ENCODE results near the gene CNPY1.
"Not testable (repeated sequence)": the region's sequence is repeated elsewhere in the genome, so short reads cannot be mapped to it uniquely, and the experiment has no call there.

The CNPY1 gene

GRCh38 chr7:155546449-155546848, at the start of gene CNPY1:
Gene CNPY1 (minus strand): TSS chr7:155546559. CDS start chr7:155545929, 630 bp downstream.
- not testable (repeated sequence) for H3K36me3 ChIP-seq (ENCODE audit: insufficient read depth, low read length); H3K27me3 ChIP-seq (ENCODE audit: insufficient read depth, low read length); H3K4me3 ChIP-seq (ENCODE audit: low read length); H3K9me3 ChIP-seq (ENCODE audit: low read length); H2AFZ ChIP-seq (ENCODE audit: low read depth, low read length)
- H3K4me1 ChIP-seq (ENCODE audit: insufficient read depth, low read length): peaks cover 26% of the 10 kb centered on the region

- Histone ChIP-seq H3K4me3 (ENCODE audit: low read length) (no peak overlapping the region), H2AFZ (ENCODE audit: low read depth, low read length) (no peak overlapping the region), H3K4me1 (ENCODE audit: insufficient read depth, low read length) (peaks cover 10% of the 10 kb centered on the region), H3K36me3 (ENCODE audit: insufficient read depth, low read length) (no peaks in the 10 kb centered on the region), H3K27me3 (ENCODE audit: insufficient read depth, low read length) (no peaks in the 10 kb centered on the region), H3K9me3 (ENCODE audit: low read length) (peaks cover 4% of the 10 kb centered on the region)
These were observed 48.6 kb upstream of the CNPY1 start for GRCh38 chr7:155594961-155595366.

- Histone ChIP-seq H3K9me3 (ENCODE audit: low read length) (peaks cover 4% of the 10 kb centered on the region), H3K36me3 (ENCODE audit: insufficient read depth, low read length) (no peaks in the 10 kb centered on the region), H3K27me3 (ENCODE audit: insufficient read depth, low read length) (no peaks in the 10 kb centered on the region), H3K4me3 (ENCODE audit: low read length) (no peak overlapping the region), H3K4me1 (ENCODE audit: insufficient read depth, low read length) (peaks cover 17% of the 10 kb centered on the region), H2AFZ (ENCODE audit: low read depth, low read length) (no peak overlapping the region)
These were observed 47.9 kb upstream of the CNPY1 start for GRCh38 chr7:155594163-155594732.

- H2AFZ ChIP-seq (ENCODE audit: low read depth, low read length): no peak overlapping the region
These were observed 47.3 kb upstream of the CNPY1 start for GRCh38 chr7:155593461-155594162.

GRCh38 chr7:155591055-155591775, 44.9 kb upstream of the CNPY1 start:
- no peak overlapping the region for H3K4me3 ChIP-seq (ENCODE audit: low read length)
- H3K36me3 ChIP-seq (ENCODE audit: insufficient read depth, low read length): no peaks in the 10 kb centered on the region
- no peak overlapping the region for H2AFZ ChIP-seq (ENCODE audit: low read depth, low read length)
- peaks cover 17% of the 10 kb centered on the region for H3K4me1 ChIP-seq (ENCODE audit: insufficient read depth, low read length)
- H3K9me3 ChIP-seq (ENCODE audit: low read length): peaks cover 4% of the 10 kb centered on the region
- H3K27me3 ChIP-seq (ENCODE audit: insufficient read depth, low read length): no peaks in the 10 kb centered on the region

More at GRCh38 chr7:155593461-155594162, 47.3 kb upstream of the CNPY1 start:
- H3K4me3 ChIP-seq (ENCODE audit: low read length): no peak overlapping the region
- peaks cover 17% of the 10 kb centered on the region for H3K4me1 ChIP-seq (ENCODE audit: insufficient read depth, low read length)
- no peaks in the 10 kb centered on the region for H3K27me3 ChIP-seq (ENCODE audit: insufficient read depth, low read length)
- H3K36me3 ChIP-seq (ENCODE audit: insufficient read depth, low read length): no peaks in the 10 kb centered on the region
- H3K9me3 ChIP-seq (ENCODE audit: low read length): peaks cover 4% of the 10 kb centered on the region

GRCh38 chr7:155590215-155591018, 44.1 kb upstream of the CNPY1 start:
- Histone ChIP-seq H2AFZ (ENCODE audit: low read depth, low read length) (peak overlapping the region; percentile 28), H3K4me3 (ENCODE audit: low read length) (no peak overlapping the region), H3K9me3 (ENCODE audit: low read length) (peaks cover 4% of the 10 kb centered on the region), H3K36me3 (ENCODE audit: insufficient read depth, low read length) (no peaks in the 10 kb centered on the region), H3K4me1 (ENCODE audit: insufficient read depth, low read length) (peaks cover 17% of the 10 kb centered on the region), H3K27me3 (ENCODE audit: insufficient read depth, low read length) (no peaks in the 10 kb centered on the region)

- peaks cover 4% of the 10 kb centered on the region for H3K9me3 ChIP-seq (ENCODE audit: low read length)
- no peak overlapping the region for H3K4me3 ChIP-seq (ENCODE audit: low read length)
- peaks cover 17% of the 10 kb centered on the region for H3K4me1 ChIP-seq (ENCODE audit: insufficient read depth, low read length)
- no peak overlapping the region for H2AFZ ChIP-seq (ENCODE audit: low read depth, low read length)
- H3K27me3 ChIP-seq (ENCODE audit: insufficient read depth, low read length): no peaks in the 10 kb centered on the region
- no peaks in the 10 kb centered on the region for H3K36me3 ChIP-seq (ENCODE audit: insufficient read depth, low read length)
These were observed 42.9 kb upstream of the CNPY1 start for GRCh38 chr7:155589001-155589980.

- Histone ChIP-seq H3K27me3 (ENCODE audit: insufficient read depth, low read length) (no peaks in the 10 kb centered on the region), H3K9me3 (ENCODE audit: low read length) (peaks cover 4% of the 10 kb centered on the region), H2AFZ (ENCODE audit: low read depth, low read length) (no peak overlapping the region), H3K36me3 (ENCODE audit: insufficient read depth, low read length) (no peaks in the 10 kb centered on the region), H3K4me1 (ENCODE audit: insufficient read depth, low read length) (peaks cover 17% of the 10 kb centered on the region), H3K4me3 (ENCODE audit: low read length) (no peak overlapping the region)
These were observed 42.2 kb upstream of the CNPY1 start for GRCh38 chr7:155588468-155588998.

GRCh38 chr7:155587486-155587885, 41.1 kb upstream of the CNPY1 start:
- Histone ChIP-seq H3K9me3 (ENCODE audit: low read length) (peaks cover 4% of the 10 kb centered on the region), H3K4me3 (ENCODE audit: low read length) (no peak overlapping the region), H3K36me3 (ENCODE audit: insufficient read depth, low read length) (no peaks in the 10 kb centered on the region), H3K4me1 (ENCODE audit: insufficient read depth, low read length) (peaks cover 17% of the 10 kb centered on the region), H3K27me3 (ENCODE audit: insufficient read depth, low read length) (no peaks in the 10 kb centered on the region), H2AFZ (ENCODE audit: low read depth, low read length) (no peak overlapping the region)

- Histone ChIP-seq H3K27me3 (ENCODE audit: insufficient read depth, low read length) (peaks cover 2% of the 10 kb centered on the region), H3K4me3 (ENCODE audit: low read length) (no peak overlapping the region)
These were observed 40.6 kb upstream of the CNPY1 start for GRCh38 chr7:155586843-155587440.

GRCh38 chr7:155585951-155586350, 39.6 kb upstream of the CNPY1 start:
- H2AFZ ChIP-seq (ENCODE audit: low read depth, low read length): no peak overlapping the region
- H3K9me3 ChIP-seq (ENCODE audit: low read length): peaks cover 2% of the 10 kb centered on the region
- no peaks in the 10 kb centered on the region for H3K36me3 ChIP-seq (ENCODE audit: insufficient read depth, low read length)
- H3K27me3 ChIP-seq (ENCODE audit: insufficient read depth, low read length): peaks cover 7% of the 10 kb centered on the region
- no peak overlapping the region for H3K4me3 ChIP-seq (ENCODE audit: low read length)
- H3K4me1 ChIP-seq (ENCODE audit: insufficient read depth, low read length): peaks cover 17% of the 10 kb centered on the region

More at GRCh38 chr7:155586843-155587440, 40.6 kb upstream of the CNPY1 start:
- peaks cover 17% of the 10 kb centered on the region for H3K4me1 ChIP-seq (ENCODE audit: insufficient read depth, low read length)
- H3K9me3 ChIP-seq (ENCODE audit: low read length): peaks cover 4% of the 10 kb centered on the region
- H2AFZ ChIP-seq (ENCODE audit: low read depth, low read length): no peak overlapping the region
- no peaks in the 10 kb centered on the region for H3K36me3 ChIP-seq (ENCODE audit: insufficient read depth, low read length)

All from neuron (in vitro differentiated cells).